GM06990 (cell line): ENCODE results near the gene MRPL27.
A peak's percentile ranks its signal among the peaks of the same experiment; 100 is the strongest.

ENCODE experiments used
- DNase-seq: peaks from one replicate; pipeline ENCODE4 v3.0.0-alpha.2; 2011; ENCODE audit not compliant: insufficient read length; ENCODE audit errors: extremely low read depth
- H3K27me3 ChIP-seq: replicated peaks from 2 replicates; pipeline ENCODE4 v1.6.0; 2011; ENCODE audit warnings: low read length; ENCODE audit not compliant: control insufficient read depth, insufficient read depth
- H3K36me3 ChIP-seq: 2 replicates; pipeline ENCODE4 v1.5.1; 2011; ENCODE audit warnings: low read length; ENCODE audit not compliant: control insufficient read depth, insufficient read depth
- H3K4me3 ChIP-seq: replicated peaks from 2 replicates; pipeline ENCODE4 v1.5.1; 2011; ENCODE audit warnings: low read depth, mild to moderate bottlenecking, control low read depth, low read length
- TF ChIP-seq, protein P1 (sequence below): IDR thresholded peaks from 2 replicates; pipeline ENCODE4 v1.5.1; 2011; ENCODE audit warnings: low read length, control low read depth, mild to moderate bottlenecking, inconsistent platforms; ENCODE audit not compliant: insufficient read depth, poor library complexity, severe bottlenecking

MRPL27 gene

DNA sequence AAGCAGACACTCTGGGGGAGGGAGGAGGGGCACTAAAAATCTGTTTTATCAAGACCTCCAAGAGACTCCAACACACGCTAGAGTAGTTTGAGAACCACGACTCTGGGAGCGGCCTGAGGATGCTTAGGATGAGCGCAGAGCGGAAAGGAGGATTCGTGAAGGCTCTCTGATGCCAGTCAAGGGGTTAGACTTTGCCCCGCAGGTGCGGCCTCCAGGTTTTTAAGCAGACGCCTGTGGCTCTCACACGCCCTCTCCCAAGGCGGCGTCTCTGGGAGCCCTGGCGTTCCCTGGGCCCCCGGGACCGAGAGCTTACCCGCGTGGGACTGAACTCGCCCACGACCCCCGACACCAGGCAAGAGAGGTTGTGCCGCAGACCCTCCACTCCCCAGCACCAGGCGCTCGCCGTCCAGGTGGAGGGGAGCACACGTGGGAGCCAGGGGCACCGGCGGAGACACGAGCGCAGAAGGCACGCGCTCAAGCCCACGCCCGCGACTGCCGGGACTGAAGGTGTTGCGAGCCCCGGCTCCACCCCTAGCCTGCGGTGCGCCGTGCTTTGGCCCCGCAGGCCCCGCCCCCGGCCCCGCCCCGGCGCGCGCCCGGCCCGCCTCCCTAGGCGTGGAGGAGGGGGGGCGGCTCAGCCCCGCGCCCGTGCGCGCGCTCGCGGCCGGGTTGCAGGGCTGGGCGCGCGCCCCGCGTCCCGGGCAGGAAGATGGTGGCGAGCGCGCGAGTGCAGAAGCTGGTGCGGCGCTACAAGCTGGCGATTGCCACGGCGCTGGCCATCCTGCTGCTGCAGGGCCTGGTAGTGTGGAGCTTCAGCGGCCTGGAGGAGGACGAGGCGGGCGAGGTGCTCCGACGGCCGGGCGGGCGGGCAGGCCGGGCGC is 27.3 kb downstream of the MRPL27 start, which contains the start of gene XYLT2:
Gene XYLT2 (plus strand): TSS at position 695 of the 881 bp plus-strand sequence. CDS start 15 bp downstream, at position 710.
- DNase-seq, result peak; percentile 92
- Histone ChIP-seq H3K4me3 (peak within 1 kb of the TSS; percentile 82), H3K36me3 (no peaks in the 10 kb centered on the region; the same call in 1 of the 2 replicates), H3K27me3 (no peaks in the 10 kb centered on the region)
- TF ChIP-seq, protein P1, sequence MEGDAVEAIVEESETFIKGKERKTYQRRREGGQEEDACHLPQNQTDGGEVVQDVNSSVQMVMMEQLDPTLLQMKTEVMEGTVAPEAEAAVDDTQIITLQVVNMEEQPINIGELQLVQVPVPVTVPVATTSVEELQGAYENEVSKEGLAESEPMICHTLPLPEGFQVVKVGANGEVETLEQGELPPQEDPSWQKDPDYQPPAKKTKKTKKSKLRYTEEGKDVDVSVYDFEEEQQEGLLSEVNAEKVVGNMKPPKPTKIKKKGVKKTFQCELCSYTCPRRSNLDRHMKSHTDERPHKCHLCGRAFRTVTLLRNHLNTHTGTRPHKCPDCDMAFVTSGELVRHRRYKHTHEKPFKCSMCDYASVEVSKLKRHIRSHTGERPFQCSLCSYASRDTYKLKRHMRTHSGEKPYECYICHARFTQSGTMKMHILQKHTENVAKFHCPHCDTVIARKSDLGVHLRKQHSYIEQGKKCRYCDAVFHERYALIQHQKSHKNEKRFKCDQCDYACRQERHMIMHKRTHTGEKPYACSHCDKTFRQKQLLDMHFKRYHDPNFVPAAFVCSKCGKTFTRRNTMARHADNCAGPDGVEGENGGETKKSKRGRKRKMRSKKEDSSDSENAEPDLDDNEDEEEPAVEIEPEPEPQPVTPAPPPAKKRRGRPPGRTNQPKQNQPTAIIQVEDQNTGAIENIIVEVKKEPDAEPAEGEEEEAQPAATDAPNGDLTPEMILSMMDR, result no peak

GRCh38 chr17:50344731-50345365 is 28.1 kb downstream of the MRPL27 start:
- Histone ChIP-seq H3K27me3 (no peaks in the 10 kb centered on the region), H3K36me3 (no peaks in the 10 kb centered on the region; the same call in 1 of the 2 replicates), H3K4me3 (no peak overlapping the region)
- no peak for DNase-seq
- TF ChIP-seq, protein P1, result no peak

- no peak for DNase-seq
- no peaks in the 10 kb centered on the region for H3K36me3 ChIP-seq
- TF ChIP-seq, protein P1, result no peak
- no peak overlapping the region for H3K4me3 ChIP-seq
- no peaks in the 10 kb centered on the region for H3K27me3 ChIP-seq
These were observed 33.6 kb downstream of the MRPL27 start for GRCh38 chr17:50339381-50339780.

GRCh38 chr17:50338645-50339044 is 34.3 kb downstream of the MRPL27 start:
- TF ChIP-seq, protein P1, result no peak
- H3K27me3 ChIP-seq, result no peaks in the 10 kb centered on the region
- no peak for DNase-seq
- H3K4me3 ChIP-seq, result no peak overlapping the region
- H3K36me3 ChIP-seq, result no peaks in the 10 kb centered on the region

DNA sequence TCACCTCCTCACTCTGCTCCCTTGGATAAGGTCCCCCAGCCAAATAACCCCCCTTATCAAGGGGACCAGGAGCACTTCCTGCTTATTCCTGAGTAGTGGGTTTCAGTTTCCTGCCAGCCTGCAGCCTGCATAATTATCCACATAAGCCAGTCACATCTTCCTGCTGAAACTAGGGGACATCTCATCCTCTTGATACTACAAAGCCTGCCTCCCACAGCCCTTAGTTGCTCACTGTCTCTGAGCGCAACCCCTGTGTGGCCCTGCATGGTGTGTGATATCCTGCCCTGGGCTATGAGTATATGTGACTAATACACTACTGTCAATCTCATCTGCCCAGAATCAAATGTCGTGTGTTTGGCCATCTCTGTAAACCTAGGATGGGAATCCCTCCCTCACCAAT is 35.0 kb downstream of the MRPL27 start:
- Histone ChIP-seq H3K4me3 (no peak overlapping the region), H3K36me3 (no peaks in the 10 kb centered on the region), H3K27me3 (no peaks in the 10 kb centered on the region)
- DNase-seq, result no peak
- TF ChIP-seq, protein P1, result no peak
